Measurements from ENCODE around the gene PDE6C.
A peak's percentile ranks its signal among the peaks of the same experiment; 100 is the strongest.

PDE6C gene

DNA sequence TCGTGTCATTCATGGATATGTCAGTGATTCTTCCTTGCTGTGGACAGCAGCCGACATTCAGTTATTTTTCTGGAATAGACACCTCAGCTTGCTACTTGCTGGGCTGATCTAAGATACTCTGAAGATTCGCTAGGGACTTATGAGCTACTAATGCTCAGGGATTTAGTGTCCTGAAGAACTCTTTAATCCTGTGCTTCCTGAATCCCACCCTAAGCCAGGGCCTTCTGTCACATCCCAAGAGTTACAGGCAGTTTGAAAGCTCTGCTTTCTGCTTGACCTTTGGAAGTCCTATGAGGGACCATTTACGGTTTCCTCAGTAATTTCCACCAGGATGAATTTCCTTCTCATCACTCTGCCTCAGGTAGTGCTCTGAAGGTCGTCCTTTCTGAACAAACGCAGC, at the start of gene PDE6C:
Gene PDE6C, plus strand, starts transcription at position 227 of the 400 bp plus-strand sequence. CDS start 189 bp downstream, outside the sequence.
- no peak for DNase-seq (ENCODE audit: low spot score)

DNA sequence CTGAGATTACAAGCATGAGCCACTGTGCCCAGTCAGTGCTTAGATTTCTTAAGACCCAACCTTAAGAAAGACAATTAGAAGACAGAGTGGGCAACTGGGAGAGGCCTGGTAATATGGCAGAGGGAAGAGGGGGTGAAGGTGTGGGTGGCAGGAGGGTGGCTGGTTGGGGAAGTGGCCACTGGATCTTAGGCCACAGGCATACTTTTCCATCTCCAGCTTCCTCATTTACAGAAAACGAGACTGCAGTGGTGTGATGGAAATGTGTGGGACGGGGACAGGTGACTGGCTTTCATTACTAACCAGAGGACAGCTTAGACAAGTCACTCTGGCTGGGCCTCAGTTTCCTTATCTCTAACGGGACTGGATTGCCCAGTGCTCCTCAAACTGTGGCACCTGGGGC, 46.9 kb upstream of the PDE6C start:
- no peak for DNase-seq (ENCODE audit: low spot score)

DNA sequence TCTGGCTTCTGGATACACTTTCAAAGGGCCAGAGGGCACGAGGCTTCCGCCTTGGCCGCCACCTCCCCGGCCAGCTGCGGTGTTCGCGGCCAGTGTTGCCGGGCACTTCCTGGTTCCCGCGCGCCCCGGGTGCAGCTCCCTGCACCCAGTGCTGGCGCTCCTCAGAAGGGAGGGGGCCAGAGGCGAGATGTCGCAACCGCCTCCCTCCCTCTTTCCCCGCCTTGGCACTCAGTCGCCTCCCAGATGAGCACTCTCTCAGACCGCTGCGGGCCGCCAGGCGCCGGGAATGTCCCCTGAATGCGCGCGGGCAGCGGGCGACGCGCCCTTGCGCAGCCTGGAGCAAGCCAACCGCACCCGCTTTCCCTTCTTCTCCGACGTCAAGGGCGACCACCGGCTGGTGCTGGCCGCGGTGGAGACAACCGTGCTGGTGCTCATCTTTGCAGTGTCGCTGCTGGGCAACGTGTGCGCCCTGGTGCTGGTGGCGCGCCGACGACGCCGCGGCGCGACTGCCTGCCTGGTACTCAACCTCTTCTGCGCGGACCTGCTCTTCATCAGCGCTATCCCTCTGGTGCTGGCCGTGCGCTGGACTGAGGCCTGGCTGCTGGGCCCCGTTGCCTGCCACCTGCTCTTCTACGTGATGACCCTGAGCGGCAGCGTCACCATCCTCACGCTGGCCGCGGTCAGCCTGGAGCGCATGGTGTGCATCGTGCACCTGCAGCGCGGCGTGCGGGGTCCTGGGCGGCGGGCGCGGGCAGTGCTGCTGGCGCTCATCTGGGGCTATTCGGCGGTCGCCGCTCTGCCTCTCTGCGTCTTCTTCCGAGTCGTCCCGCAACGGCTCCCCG, 45.7 kb upstream of the PDE6C start, which contains the start of gene FFAR4:
Gene FFAR4, plus strand, starts transcription at position 231 of the 842 bp plus-strand sequence. Its CDS starts 56 bp downstream, at position 287.
- no peak for DNase-seq (ENCODE audit: low spot score)

DNA sequence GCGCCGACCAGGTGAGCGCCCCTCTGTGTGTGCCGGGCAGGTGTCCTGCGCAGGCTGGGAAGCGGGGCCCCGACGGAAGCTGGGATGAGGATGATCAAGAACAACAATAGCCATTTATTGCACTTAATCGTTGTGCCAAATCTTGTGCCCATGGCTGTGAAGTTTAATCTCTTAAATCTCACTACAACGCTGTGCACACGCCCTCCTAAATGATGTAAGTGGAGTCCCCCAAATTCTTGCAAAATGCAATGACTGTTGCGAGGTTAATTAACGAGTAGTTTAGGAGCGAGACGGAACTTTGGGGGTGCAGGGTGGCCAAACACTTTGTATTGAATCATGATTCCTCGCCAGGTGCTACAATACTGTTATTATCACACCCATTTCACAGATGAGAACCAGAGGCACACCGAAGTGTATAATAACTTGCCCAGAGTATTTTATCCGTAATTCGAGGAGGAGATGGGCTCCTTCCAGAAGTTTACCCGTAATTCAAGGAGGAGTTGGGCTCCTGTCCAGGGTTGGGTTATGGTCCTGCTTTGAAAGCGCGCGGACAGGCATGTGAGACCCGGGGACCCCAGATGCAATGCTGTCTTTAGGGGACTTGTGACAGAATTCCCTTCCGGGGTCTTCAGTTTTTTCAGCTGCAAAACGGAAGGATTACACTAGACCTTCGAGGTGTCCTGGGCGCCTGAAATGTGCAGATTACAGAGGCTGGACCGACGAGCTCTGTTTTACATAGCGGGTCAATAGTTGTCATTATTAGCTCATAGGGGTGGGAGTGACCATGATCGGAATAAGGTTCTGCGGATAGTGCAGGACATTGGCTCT, 44.8 kb upstream of the PDE6C start:
- no peak for DNase-seq (ENCODE audit: low spot score)

DNA sequence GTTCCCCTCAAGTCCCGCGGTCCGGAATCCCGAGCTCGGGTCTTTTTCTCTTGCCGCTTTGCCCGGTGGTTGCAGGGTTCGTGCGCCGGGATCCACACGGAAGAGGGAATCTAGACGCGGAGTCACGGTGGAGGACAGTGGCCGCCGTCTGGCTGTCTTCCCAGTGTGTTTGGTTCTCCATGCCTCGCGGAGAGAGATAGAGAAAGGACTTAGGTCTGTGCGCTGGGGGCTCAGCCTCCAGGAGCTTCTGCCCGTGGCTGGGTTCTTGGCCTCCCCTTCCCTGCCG, 44.3 kb upstream of the PDE6C start:
- DNase-seq (ENCODE audit: low spot score): no peak

DNA sequence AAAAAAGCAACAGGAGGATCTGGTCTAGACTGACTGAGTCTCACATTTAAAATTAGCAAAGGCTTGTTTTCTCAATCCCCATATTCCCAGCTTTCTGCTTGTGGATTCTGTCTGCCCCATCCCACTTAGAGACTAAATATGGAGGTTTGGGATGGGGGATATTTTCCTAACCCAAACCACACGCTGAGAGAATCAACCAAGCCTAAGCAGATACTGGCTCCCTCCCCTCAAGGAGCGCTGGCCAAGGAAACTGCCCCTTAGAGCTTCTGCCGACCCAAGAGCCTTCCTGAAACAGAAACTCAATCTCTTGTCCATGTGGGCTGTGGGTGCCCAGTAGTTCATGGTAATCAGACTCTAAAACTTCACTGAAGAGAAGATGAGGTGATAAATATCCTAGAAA, 42.0 kb upstream of the PDE6C start:
- no peak for DNase-seq (ENCODE audit: low spot score)

DNA sequence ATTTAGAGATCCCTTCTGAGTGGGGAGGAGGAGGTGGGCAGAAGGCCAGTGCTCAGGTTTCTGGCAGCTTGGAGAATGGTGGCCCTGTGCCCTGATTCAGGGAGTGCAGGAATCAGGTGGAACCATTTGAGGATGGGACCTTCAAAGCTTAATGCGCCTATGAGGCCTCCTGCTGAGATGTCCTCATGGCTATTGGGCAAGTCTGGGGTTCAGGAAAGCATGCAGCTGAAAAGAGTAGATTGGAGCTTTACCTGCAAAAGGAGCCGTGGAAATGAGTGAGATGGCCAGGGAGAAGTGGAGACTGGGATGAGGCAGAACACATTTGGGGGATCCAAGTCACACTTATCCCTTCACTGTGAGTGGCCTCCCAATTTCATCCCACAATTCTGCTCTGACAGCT, 39.7 kb upstream of the PDE6C start:
- DNase-seq (ENCODE audit: low spot score): no peak

DNA sequence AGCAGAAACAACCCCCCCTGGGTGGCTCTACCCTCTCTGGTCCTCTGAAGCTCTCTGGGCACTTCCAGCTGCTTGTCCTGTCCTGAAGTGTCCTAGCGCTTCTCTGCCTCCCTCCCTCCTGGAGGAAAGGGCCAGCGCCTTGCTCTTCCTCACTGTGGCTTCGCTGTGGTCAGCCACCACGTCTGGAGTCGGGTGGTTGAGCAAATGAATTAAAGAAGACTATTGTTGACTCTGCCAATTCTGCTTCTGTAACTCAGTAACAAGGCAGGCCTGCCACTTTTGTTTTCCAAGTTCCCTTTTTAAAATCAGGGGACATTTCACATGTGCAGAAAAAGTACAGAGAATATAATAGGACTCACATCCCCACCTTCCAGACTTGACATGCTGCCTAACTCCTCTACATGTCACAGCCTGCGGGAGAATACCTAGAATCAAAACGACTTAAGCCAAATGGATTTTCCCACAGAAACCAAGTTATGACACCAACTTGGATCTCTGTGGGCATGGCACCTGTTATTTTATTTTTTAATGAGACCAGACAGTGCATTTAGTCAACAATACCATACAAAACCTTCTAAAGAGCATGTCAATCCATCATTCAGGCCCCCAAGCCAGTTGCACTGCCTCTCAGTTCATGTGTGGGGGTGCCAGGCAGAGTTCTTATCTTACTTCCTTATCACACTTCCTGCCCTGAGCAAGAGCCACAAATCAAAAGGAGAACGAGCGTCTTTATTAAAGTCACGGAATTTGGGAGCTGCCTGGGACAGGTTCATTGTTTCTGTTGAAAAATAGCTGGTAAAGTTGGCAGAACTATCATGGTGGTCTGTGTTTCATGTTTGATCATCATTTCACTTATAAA, 39.1 kb upstream of the PDE6C start:
- no peak for DNase-seq (ENCODE audit: low spot score)

DNA sequence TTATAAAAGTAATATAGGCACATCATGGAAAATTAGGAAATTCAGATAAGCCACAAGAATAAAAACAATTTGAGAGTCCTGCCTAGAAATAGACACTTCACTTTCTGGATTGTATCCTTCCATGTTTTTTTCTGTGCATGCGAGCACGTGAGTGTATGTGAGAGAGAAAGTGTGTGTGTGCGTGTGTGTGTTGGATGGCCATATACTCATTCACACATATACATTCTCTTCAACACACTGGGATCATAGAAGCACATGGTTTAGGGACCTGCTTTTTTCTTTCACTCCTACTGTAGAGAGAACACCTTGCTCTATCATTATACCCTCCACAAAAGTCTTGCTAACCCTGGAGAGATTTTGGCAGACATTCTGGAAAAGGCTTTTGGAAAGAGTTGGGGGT, 38.4 kb upstream of the PDE6C start:
- DNase-seq (ENCODE audit: low spot score): no peak

DNA sequence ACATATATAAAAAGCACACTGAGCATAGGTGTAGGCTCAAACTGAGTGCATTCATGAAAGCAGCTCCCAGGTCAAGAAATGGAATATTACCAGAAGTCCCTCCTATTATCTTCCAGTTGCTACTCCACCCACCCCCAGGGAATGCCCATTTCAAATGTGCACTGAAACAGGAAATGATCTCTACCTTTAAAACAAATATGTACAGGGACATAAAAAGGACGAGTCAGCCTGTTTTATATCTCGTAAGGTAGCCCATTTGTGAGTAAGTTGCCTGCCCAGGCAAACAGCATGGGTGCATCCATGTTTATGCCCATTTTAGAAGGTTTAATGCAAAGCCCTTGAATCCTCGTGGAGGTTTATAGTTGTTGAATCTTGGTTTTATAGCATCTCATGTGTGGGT, 35.4 kb upstream of the PDE6C start:
- no peak for DNase-seq (ENCODE audit: low spot score)

DNA sequence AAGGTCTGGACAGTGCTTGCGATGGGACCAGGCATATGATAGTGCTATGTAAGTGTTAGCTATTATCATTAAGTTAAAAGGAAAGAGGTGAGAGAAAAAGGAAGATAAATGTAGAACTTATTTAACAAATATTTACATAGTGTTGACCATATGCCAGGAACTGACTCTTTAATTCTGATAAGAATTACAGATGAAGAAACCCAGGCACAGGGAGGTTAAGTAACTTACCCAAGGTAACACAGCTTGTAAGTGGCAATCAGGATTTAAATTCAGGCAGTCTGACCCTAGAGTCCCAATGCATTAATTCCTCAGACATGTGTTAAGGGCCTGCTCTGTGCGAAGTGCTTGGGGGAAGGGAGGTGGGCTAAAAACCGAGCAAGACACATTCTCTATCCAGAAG, 34.8 kb upstream of the PDE6C start:
- no peak for DNase-seq (ENCODE audit: low spot score)

DNA sequence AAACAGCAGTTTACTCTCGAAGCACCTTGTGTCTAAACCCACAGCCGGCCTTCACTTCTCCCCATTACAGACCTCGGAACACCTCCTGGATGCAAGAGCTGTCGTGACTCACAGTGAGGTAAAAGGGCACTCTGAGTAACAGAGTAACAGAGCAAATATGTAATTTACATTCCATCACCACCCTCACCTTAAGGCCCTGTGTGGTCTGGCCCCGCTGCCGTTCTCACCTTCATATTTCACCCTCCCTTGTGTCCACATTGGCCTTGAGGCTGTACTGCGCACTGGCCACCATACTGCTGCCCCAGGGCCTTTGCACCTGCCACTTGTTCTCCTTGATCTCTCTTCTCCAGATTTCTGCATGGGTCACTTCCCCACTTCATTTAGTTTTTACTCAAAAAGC, 33.2 kb upstream of the PDE6C start:
- DNase-seq (ENCODE audit: low spot score): no peak

DNA sequence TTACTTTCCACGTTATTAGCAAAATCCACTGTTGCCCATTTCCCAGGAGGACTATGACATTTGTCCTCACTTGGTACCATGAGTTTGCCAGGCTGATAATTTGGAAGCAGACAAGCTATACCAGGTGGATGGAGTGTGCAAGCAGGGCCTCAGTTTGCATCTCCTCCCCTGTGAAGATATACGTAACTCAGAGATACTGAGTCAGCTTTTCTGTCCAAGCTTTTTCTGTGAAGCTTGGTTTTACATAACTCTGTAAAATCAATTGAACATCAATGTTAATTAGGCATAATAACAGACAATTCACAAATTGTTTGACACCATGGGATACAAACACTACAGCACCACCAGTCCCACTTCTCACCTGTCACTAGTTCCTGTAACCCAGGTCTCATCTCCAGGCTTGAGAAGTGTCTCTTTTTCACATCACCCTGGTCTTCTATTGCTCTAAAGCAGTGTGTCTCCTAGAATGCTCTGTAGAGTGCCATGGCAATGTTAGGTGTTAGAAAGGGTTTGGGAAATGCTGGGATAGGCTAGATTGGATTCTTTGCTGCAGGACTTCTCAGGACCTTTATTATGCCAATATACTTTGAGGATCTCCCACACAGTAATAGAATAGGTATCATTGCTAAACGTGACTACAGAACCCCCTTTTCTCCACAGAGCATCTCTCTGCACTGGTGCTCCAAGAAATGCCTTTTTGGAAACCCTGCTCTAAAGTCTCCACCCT, 32.2 kb upstream of the PDE6C start:
- DNase-seq (ENCODE audit: low spot score): no peak

DNA sequence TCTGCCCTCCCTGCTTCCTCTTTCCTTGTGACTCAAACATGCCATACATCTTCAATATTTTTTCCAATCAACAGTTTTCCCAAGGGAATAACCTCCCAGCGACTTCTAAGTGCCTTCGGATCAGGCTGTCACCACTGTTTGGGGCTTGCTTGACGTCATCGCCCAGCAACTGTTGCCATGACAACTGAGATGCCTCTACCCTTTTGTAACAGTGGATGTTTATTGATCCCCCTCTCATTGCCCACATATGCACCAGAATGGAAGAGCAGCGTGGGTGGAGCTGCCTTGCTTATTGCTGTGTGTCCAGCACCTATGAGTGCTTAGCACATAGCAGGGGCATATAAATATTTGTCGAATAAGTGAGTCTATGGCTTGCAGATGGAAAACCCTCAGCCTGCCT, 31.5 kb upstream of the PDE6C start:
- DNase-seq (ENCODE audit: low spot score): no peak

DNA sequence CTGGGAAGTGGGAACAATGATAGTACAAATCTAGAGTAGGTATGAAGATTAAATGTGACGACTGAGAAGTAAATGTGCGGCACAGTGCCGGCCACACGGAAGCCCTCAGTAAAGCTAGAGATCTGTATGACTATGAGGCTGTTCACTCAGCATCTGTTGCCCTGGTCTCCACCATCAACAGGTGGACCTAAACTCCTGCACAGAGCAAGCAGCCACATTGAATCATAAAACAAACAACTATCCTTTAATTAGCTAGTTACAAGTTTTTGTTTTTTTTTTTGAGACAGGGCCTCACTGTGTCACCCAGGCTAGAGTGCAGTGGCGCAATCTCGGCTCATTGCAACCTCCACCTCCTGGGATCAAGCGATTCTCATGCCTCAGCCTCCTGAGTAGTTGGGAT, 27.9 kb upstream of the PDE6C start:
- no peak for DNase-seq (ENCODE audit: low spot score)

DNA sequence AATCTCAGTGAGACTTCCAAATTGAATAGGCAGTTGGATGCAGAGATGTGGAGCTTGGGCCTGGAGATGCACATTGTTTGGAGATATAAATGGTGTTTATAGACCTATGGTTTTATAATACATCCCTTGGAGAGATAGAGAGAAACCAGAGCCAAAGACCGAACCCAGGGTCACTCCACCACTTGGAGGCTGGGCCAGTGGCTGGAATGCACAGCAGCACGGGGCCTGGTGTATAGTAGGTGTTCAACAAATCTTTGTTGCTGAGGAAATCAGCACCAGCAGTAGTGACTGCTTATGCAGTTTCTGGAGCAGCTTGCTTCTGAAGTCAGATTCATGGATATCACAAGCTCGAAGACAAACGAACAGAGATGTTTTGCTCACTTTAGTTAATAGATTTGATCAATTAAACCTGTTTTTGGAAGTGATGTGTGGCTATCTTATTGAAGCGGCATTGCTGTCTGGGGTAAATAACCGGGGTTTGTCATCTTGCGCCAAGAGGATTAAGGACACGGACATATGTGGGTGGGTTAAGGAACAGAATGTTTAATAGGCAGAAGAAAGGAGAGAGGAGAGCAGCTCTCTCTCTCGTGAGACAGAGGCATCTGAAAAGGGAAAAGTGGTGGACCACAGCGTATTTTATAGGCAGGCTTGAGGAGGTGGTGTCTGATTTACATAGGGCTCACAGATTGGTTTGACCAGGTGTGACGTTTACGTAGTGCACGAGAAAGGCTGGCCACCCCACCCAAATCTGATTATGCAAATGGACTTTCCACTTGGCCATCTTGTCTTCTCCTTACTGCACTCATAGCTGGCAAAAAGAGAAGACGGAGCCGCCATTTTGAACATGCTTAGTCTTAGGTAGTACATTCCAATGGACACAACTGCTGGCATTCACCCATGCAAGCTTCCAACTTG, 22.4 kb upstream of the PDE6C start:
- peak; percentile 37 for DNase-seq (ENCODE audit: low spot score)

DNA sequence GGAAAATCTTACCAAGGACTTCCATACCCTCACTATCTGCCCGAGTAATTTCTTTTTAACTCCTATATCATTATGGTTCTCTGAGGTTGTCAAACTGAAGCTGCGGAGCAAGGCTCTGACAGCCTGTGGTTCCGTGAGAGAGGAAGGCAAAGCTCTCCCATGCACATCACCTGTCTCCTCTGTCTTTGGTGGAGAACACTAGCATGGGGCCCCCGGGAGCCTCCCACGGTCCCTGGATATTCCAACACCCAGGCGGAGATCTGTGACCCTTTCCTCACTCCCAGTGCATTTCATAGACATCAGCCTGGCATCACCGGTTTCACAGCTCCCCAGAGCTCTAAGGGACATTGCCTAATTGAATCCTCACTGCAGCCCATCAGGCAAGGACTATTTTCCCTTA, 21.7 kb upstream of the PDE6C start:
- peak; percentile 14 for DNase-seq (ENCODE audit: low spot score)

DNA sequence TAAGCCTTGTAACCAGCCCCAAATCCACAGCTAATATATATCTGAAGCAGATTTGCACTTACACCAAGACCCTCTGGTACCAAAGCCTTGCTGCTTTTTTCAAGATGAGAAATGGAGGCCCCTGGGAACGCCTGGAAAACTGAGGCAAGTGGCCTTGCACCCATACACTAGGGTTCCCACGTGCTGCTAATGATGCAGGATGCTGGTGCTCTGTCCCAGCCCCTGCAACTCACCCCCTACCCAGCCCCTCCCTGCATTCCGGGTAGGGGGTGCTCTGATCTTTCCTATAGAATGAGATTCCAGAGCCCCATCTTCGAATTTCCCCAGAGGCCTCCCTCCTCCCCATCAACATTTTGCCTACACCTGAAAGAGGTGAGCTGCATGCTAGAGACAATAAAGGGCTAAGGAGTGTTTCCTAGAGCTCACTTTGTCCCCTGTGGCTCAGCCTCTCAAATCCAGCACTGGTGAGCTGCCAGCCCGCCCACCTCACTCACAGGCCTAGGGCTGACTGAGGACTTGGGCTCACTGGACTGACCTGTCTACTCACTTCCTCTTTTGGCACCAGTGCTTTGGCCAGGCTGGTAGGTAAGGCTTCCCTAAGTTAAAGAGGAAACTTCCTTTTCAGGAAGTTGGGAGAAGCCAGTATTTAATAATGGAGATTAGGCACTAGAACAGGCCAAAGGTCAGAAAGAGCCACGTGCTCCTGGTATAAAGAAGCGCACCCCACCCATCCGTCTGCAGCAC, 21.1 kb upstream of the PDE6C start:
- DNase-seq (ENCODE audit: low spot score): peak; percentile 33

DNA sequence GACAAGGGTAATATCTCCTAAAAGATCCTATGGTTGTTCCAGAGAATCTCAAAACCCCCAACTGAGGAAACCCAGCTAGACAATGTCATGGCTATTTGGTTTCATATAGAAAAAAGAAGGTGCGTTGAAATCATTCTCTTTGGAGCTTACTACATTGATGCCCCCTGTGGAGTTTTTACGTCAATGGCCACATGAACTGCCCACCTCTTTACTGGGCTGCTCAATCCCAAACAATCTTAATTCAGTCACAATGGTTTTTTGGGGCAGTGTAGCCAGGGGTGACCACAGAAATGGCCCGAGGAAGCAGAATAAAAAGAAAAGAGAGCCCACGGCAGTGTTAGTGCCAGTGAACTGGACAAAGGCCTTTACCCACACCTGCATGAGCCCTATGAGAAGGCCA, 19.1 kb upstream of the PDE6C start:
- DNase-seq (ENCODE audit: low spot score): peak; percentile 11

DNA sequence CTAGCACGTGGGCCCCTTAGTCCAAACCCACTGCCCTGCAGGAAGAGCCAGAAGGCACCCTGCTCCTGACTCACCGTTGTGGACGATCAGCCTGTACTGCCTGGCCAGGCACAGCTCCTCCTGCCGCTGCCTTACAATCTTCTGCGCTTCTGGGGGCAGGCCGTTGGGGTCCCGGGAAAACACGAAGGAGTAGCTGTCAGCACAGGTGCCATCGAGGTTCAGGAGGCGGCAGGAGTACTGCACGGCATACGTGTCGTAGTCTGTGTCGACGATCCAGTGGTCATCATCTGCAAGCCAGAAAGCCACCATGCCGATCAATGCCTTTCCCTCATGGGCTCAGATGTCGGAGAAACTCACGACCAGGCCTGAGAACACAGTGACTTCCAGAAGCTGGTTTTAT, 18.6 kb upstream of the PDE6C start:
- peak; percentile 25 for DNase-seq (ENCODE audit: low spot score)
